OCI-M2 (cell line): ENCODE measurements around the gene KRT81.
"Not testable (repeated sequence)": the region's sequence is repeated elsewhere in the genome, so short reads cannot be mapped to it uniquely, and the experiment has no call there.

Experiments used
- DNase-seq: peaks from one replicate; lab custom pipeline; 2025; ENCODE audit not compliant: unreplicated experiment; lab: John Stamatoyannopoulos, UW

KRT81 gene

GRCh38 chr12:52278575-52279421 lies 12.5 kb downstream of the KRT81 start:
- DNase-seq: no peak

- no peak for DNase-seq
These were observed 13.7 kb downstream of the KRT81 start for GRCh38 chr12:52277486-52278245.

GRCh38 chr12:52275686-52276085 lies 15.6 kb downstream of the KRT81 start:
- no peak for DNase-seq

GRCh38 chr12:52274521-52275120 lies 16.7 kb downstream of the KRT81 start, which contains the start of gene KRT86:
KRT86 (plus strand) TSS chr12:52274645; CDS start chr12:52301917, 27,272 bp downstream.
- DNase-seq: no peak

- no peak for DNase-seq
These were observed 20.2 kb downstream of the KRT81 start for GRCh38 chr12:52271158-52271557.

- DNase-seq: no peak
These were observed 20.7 kb downstream of the KRT81 start for GRCh38 chr12:52270541-52271070.

GRCh38 chr12:52268212-52268611 lies 23.1 kb downstream of the KRT81 start:
- DNase-seq: no peak

GRCh38 chr12:52267699-52268098 lies 23.6 kb downstream of the KRT81 start:
- no peak for DNase-seq

- DNase-seq: no peak
These were observed 24.1 kb downstream of the KRT81 start for GRCh38 chr12:52267266-52267665.

- no peak for DNase-seq
These were observed 24.8 kb downstream of the KRT81 start for GRCh38 chr12:52266514-52266913.

GRCh38 chr12:52264435-52264825 lies 26.9 kb downstream of the KRT81 start:
- no peak for DNase-seq

- DNase-seq: no peak
These were observed 27.4 kb downstream of the KRT81 start for GRCh38 chr12:52263761-52264434.

GRCh38 chr12:52262286-52262685 lies 29.0 kb downstream of the KRT81 start:
- DNase-seq: no peak

- DNase-seq: no peak
These were observed 30.2 kb downstream of the KRT81 start for GRCh38 chr12:52261208-52261484.

GRCh38 chr12:52260361-52261207 lies 30.8 kb downstream of the KRT81 start:
- DNase-seq: no peak

- DNase-seq: no peak
These were observed 31.6 kb downstream of the KRT81 start for GRCh38 chr12:52259657-52260243.

- DNase-seq: no peak
These were observed 32.9 kb downstream of the KRT81 start for GRCh38 chr12:52258335-52258901.

GRCh38 chr12:52257922-52258321 lies 33.4 kb downstream of the KRT81 start:
- DNase-seq: not testable (repeated sequence)

GRCh38 chr12:52257074-52257551 lies 34.2 kb downstream of the KRT81 start:
- no peak for DNase-seq
